GM20000 (cell line): ENCODE results near the gene SH3RF3.

Experiments used
- DNase-seq: peaks from one replicate; pipeline ENCODE4 v3.0.0; 2012; ENCODE audit warnings: low spot score
- TF ChIP-seq, protein P1 (sequence below): IDR thresholded peaks from 2 replicates; pipeline ENCODE4 v1.5.1; 2012; ENCODE audit warnings: mild to moderate bottlenecking, control low read depth; ENCODE audit errors: extremely low read depth, missing control alignments

SH3RF3 gene

DNA sequence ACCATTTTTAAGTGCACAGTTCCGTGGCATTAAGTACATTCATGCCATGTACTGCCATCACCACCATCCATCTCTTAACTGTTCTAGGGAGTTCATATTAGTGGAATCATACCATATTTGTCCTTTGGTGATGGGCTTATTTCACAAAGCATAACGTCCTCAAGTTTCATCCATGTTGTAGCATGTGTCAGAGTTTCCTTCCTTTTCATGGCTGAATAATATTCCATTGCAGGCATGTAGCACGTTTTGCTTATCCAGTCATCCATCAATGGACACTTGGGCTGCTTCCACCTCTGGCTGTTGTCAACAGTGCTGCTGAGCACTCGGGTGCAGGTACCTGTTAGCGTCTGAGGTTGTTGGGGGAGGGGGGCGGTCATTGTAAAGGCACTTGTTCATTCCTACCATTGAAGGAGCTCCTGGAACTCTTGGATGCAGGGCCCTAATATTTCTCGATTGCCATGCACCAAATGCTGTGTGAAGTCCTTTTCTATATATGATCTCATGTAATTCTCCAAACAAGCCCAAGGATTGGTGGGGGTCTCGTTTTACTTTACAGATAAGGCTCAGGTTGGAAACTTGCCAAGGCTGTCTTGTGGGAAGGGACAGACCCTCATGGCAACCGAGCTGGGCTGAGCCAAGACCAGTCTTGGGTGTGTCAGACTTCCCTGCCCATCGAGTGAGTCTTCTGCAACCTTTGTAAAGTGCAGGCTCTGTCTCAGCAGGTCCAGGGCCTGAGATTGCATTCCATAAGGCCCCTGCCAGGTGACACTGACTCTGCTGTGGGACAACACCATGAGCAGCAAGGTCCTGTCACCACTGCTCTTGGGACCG is 42.9 kb upstream of the SH3RF3 start:
- TF ChIP-seq, protein P1, sequence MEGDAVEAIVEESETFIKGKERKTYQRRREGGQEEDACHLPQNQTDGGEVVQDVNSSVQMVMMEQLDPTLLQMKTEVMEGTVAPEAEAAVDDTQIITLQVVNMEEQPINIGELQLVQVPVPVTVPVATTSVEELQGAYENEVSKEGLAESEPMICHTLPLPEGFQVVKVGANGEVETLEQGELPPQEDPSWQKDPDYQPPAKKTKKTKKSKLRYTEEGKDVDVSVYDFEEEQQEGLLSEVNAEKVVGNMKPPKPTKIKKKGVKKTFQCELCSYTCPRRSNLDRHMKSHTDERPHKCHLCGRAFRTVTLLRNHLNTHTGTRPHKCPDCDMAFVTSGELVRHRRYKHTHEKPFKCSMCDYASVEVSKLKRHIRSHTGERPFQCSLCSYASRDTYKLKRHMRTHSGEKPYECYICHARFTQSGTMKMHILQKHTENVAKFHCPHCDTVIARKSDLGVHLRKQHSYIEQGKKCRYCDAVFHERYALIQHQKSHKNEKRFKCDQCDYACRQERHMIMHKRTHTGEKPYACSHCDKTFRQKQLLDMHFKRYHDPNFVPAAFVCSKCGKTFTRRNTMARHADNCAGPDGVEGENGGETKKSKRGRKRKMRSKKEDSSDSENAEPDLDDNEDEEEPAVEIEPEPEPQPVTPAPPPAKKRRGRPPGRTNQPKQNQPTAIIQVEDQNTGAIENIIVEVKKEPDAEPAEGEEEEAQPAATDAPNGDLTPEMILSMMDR: no peak
- no peak for DNase-seq

DNA sequence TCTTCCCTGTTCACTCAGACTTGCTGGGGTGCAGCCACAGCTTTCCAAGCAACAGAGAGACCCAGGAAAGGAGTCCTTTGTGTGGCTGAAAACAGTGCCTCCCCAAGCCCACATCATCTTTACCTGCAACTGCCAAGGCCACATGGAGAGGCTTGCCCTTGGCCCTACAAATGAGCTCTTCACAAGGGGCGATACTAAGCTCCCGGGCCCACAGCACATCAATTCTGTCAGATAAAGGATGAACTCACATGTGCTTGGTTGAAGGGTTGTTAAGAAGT is 42.3 kb upstream of the SH3RF3 start:
- TF ChIP-seq, protein P1: no peak
- DNase-seq: no peak

DNA sequence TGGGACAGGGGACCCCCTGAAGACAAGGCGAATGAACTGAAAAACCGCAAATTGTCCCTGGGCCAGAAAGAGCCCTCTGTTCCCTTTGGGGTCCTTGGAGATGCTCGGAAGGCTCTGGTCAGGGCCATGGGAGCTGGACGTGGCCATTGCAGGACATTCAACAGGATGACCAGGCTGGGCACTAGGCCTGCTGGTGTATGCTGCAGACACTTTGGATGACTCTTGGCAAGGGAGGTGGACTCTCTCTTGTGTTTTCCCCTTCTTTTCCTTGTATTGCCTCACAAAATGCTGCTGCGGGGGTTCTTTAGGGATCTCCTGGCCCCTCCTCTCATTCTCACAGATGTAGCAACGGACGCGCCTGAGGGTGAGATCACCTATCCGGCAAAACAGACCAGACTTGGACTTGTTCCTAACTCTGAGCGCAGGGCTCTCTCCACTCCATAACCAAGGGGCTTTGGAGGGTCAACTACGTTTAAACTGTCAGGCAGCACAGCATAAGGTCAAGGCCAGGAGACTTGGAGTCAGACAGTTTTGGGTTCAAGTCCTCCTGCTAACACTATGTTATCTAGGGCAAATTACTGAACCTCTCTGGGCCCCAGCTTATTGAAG is 41.8 kb upstream of the SH3RF3 start:
- TF ChIP-seq, protein P1: no peak
- DNase-seq: no peak

DNA sequence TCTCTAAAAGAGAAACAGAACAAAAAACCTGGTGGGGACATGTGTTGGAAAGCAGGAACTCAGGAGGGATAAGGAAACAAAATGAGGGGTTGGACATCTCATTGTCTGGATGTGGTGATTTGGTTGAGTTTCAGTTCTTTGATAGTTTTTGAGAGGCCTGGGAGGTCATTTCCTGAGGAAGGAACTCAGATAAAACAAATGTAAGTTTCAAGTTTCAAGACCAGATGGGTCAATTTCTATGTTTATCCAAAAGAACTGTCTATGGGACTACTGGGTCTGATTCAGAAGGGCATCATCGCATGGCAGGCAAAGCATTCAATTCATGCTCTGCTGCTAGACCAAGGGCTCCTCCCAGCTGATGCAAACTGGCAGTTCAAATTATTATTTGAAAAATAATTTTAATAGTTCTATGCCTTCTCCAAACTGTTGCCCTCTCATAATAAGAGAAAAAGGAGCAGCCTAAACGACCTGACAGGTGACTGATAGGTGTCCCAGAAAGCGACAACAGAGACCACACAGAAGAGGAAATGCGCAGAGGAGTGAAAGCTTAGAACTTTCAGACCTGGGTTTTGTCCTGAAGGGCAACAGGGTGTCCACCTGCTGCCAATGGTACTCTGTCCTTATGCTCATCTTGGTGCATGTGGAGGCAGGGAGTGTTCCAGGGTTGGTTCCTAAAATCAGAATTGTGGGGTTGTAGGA is 39.3 kb upstream of the SH3RF3 start:
- TF ChIP-seq, protein P1: no peak
- DNase-seq: no peak

DNA sequence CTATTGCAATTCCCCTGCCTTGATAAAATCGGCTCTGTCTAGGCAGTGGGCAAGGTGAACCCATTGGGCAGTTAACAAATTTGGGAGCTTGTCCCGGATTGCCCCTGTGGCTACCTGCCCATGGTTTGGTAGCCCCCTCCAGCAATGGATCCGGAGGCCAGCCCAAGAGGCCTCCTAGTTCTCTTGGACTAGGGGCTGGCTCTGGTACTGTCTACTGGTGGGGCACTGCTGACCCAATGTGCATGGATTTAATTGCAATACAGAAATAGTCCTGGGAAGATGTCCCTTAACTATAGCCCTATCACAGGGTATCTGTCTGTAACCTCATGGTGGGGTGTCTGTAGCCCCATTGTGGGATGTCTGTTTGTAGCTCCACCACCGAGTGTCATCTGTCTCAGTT is 37.5 kb upstream of the SH3RF3 start:
- TF ChIP-seq, protein P1: no peak
- no peak for DNase-seq

DNA sequence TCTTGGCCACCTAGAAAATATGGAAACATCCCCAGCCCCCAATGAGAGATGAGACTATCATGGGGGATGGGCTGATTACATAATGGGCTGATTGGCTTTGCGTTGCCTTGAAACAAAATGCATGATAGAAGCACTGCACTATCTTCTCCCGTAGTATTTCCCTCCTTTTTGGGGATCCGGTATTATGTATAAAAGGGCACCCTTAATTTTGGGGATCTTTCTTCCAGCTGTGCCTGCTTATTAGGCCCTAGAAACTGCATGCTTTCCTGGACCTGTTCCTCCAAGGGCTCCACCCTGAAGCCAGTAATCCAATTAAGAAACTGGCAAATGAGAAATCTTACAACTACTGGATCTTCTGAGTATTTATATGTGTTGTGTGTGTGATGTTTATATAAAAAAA is 34.9 kb upstream of the SH3RF3 start:
- TF ChIP-seq, protein P1: no peak
- DNase-seq: no peak

DNA sequence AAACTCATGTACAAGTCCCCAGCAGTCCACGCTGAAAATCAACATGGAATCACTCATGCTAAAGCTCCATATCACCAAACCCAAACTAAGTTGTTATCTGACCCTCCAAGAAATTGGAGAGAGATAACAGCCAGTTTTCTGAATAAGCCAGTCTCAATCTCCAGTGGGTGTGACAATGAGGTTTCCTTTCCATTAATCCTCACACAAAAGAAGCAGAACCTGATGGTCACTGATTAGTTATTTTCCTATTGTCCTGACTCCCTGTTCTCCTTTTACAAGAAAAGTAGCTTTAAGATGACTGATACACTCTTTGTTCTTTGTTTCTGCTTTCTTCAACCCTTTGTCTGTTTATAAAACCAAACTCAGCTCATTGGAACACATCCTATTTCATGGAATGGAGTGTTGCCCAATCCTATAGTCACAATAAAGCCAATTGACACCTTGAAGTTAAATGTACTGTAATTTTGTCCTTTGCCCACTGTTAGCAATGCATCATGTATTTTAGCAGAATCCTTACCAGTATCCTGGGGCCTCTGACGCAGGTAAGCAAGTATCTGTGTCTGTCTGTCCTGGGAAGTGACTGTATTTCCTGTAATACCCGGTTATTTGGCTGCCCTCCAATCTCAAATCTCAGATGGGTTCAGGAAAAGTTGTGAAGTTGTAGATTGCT is 30.6 kb upstream of the SH3RF3 start:
- TF ChIP-seq, protein P1: no peak
- no peak for DNase-seq
